ENCODE data around the gene MPHOSPH9. TPM values are rescaled to one million over a fixed set of nuclear protein-coding genes. Genes with fewer than 3 reads are reported as not detected.

Gene MPHOSPH9
- total and polyA plus RNA-seq, 2 of the 13 experiments (the other 11 are each of a cell fraction or from before 2014, with no cell fraction given): 20.3 to 63.4 TPM

- TF ChIP-seq HNF1A (IDR thresholded peaks at IDR 0.05; ENCODE audit: low read depth): no peak
- TF ChIP-seq HNF1A (CRISPR knock-in tag; IDR thresholded peaks at IDR 0.05; ENCODE audit: borderline replicate concordance): no peak; the same call in 1 of the 2 replicates
- no peak for TF ChIP-seq ZNF496 (CRISPR knock-in tag; IDR thresholded peaks at IDR 0.05; ENCODE audit: insufficient replicate concordance)
- no peak for TF ChIP-seq BRD4 (CRISPR knock-in tag; IDR thresholded peaks at IDR 0.05)
- peak; percentile 65; the same call in 1 of the 2 replicates for TF ChIP-seq ZNF670 (CRISPR knock-in tag; IDR thresholded peaks at IDR 0.05; ENCODE audit: borderline replicate concordance)
- TF ChIP-seq ZBTB49 (CRISPR knock-in tag; IDR thresholded peaks at IDR 0.05; ENCODE audit: borderline replicate concordance): no peak
- no peak for TF ChIP-seq ZFP41 (CRISPR knock-in tag; IDR thresholded peaks at IDR 0.05; ENCODE audit: borderline replicate concordance)
- peak; percentile 70 for TF ChIP-seq CREM (IDR thresholded peaks at IDR 0.05)
- TF ChIP-seq CREM (CRISPR knock-in tag; IDR thresholded peaks at IDR 0.05): no peak
- TF ChIP-seq RERE (CRISPR knock-in tag; IDR thresholded peaks at IDR 0.05; ENCODE audit: low read depth): 0 out of 2 replicates have a peak, but pooled peaks have one; percentile 22
- TF ChIP-seq ELF1 (CRISPR knock-in tag; IDR thresholded peaks at IDR 0.05): peak; percentile 31; the same call in 1 of the 2 replicates
- no peak for TF ChIP-seq ATF5 (CRISPR knock-in tag; IDR thresholded peaks at IDR 0.05; ENCODE audit: low read depth)
- no peak for TF ChIP-seq MLLT10 (CRISPR knock-in tag; IDR thresholded peaks at IDR 0.05)
- no peak for TF ChIP-seq TCF12 (IDR thresholded peaks at IDR 0.05)
- TF ChIP-seq TCF12 (CRISPR knock-in tag; IDR thresholded peaks at IDR 0.05): no peak
- TF ChIP-seq SNAI1 (CRISPR knock-in tag; IDR thresholded peaks at IDR 0.05; ENCODE audit: borderline replicate concordance): peak; percentile 10; the same call in 1 of the 2 replicates
Measured at GRCh38 chr12:123141615-123142517, 91.1 kb downstream of the MPHOSPH9 start (continued).
